ENCODE data around the gene NCOA7. TPM values are rescaled to one million over a fixed set of nuclear protein-coding genes. Genes with fewer than 3 reads are reported as not detected.

The NCOA7 gene
- total RNA-seq, 3 donors from 2014 or later (not counting 1 experiment from before 2014, with no cell fraction given): 37.3 to 66.6 (median 56.8) TPM

- H3K27ac ChIP-seq (ENCODE audit: low read length): no peak overlapping the region
- DNase-seq: peak in 1 of 2 donors; percentile 21
- Mint-ChIP-seq H3K27me3 (ENCODE audit: low read depth in 2 of 2) (peaks cover 13 to 14% of the 10 kb centered on the region in 2 donors), H3K36me3 (peaks cover 8% of the 10 kb centered on the region), H3K4me1 (peaks cover 31 to 35% of the 10 kb centered on the region in 2 donors), H3K27ac (peak overlapping the region; percentile 83 to 89), H3K4me3 (peak overlapping the region; percentile 94), H3K9me3 (no peaks in the 10 kb centered on the region)
- H3K36me3 ChIP-seq (ENCODE audit: control insufficient read depth, insufficient read depth, low read length): no peaks in the 10 kb centered on the region
- intact Hi-C loops (cut with micrococcal nuclease): no loop called here
- 13% methylated on average over 4 of the region's 4 CpGs for WGBS (ENCODE audit: insufficient coverage)
- peaks cover 44% of the 10 kb centered on the region for H3K27me3 ChIP-seq (ENCODE audit: control insufficient read depth, insufficient read depth, low read length)
- H3K4me3 ChIP-seq (ENCODE audit: low read length): no peak overlapping the region
- no peak for TF ChIP-seq CTCF (IDR thresholded peaks at IDR 0.05)
- no peak for ATAC-seq
- H3K4me1 ChIP-seq (ENCODE audit: control insufficient read depth, insufficient read depth, low read length): peaks cover 29% of the 10 kb centered on the region
- H3K9me3 ChIP-seq (ENCODE audit: control insufficient read depth, insufficient read depth, low read length): no peaks in the 10 kb centered on the region
These were observed 39.9 kb upstream of the NCOA7 start for GRCh38 chr6:125750692-125751333.

GRCh38 chr6:125751334-125751916 lies 39.3 kb upstream of the NCOA7 start:
- Histone ChIP-seq H3K9me3 (ENCODE audit: control insufficient read depth, insufficient read depth, low read length) (no peaks in the 10 kb centered on the region), H3K27ac (ENCODE audit: low read length) (no peak overlapping the region), H3K4me3 (ENCODE audit: low read length) (no peak overlapping the region), H3K36me3 (ENCODE audit: control insufficient read depth, insufficient read depth, low read length) (no peaks in the 10 kb centered on the region), H3K27me3 (ENCODE audit: control insufficient read depth, insufficient read depth, low read length) (peaks cover 41% of the 10 kb centered on the region), H3K4me1 (ENCODE audit: control insufficient read depth, insufficient read depth, low read length) (peaks cover 28% of the 10 kb centered on the region)
- peak overlapping the region; percentile 2 for H3K4me3 Mint-ChIP-seq
- no peaks in the 10 kb centered on the region for H3K9me3 Mint-ChIP-seq
- H3K4me1 Mint-ChIP-seq: peaks cover 25 to 29% of the 10 kb centered on the region in 2 donors
- WGBS (ENCODE audit: insufficient coverage): 54% methylated on average over 6 of the region's 6 CpGs
- ATAC-seq (no peak), DNase-seq (no peak)
- peaks cover 7% of the 10 kb centered on the region for H3K36me3 Mint-ChIP-seq
- no peak overlapping the region for H3K27ac Mint-ChIP-seq
- intact Hi-C loops (cut with micrococcal nuclease): no loop called here
- peaks cover 7 to 13% of the 10 kb centered on the region in 2 donors for H3K27me3 Mint-ChIP-seq (ENCODE audit: low read depth in 2 of 2)
- no peak for TF ChIP-seq CTCF (IDR thresholded peaks at IDR 0.05)

GRCh38 chr6:125752773-125753172 lies 38.0 kb upstream of the NCOA7 start:
- WGBS (ENCODE audit: insufficient coverage): 93% methylated on average over 2 of the region's 2 CpGs
- H3K27me3 Mint-ChIP-seq (ENCODE audit: low read depth in 2 of 2): peaks cover 0 to 9% of the 10 kb centered on the region in 2 donors
- no peaks in the 10 kb centered on the region for H3K9me3 Mint-ChIP-seq
- no peaks in the 10 kb centered on the region for H3K36me3 Mint-ChIP-seq
- intact Hi-C loops (cut with micrococcal nuclease): loop anchor here (1.0 kb wide), 1 partner anchor 441 kb away; no protein-coding TSS in a partner anchor
- no peak overlapping the region for H3K27ac Mint-ChIP-seq
- Histone ChIP-seq H3K27me3 (ENCODE audit: control insufficient read depth, insufficient read depth, low read length) (peaks cover 32% of the 10 kb centered on the region), H3K4me3 (ENCODE audit: low read length) (no peak overlapping the region), H3K4me1 (ENCODE audit: control insufficient read depth, insufficient read depth, low read length) (peaks cover 21% of the 10 kb centered on the region), H3K36me3 (ENCODE audit: control insufficient read depth, insufficient read depth, low read length) (no peaks in the 10 kb centered on the region), H3K9me3 (ENCODE audit: control insufficient read depth, insufficient read depth, low read length) (no peaks in the 10 kb centered on the region), H3K27ac (ENCODE audit: low read length) (no peak overlapping the region)
- no peak overlapping the region for H3K4me3 Mint-ChIP-seq
- H3K4me1 Mint-ChIP-seq: peaks cover 18 to 19% of the 10 kb centered on the region in 2 donors
- ATAC-seq: no peak
- no peak for DNase-seq
- TF ChIP-seq CTCF (IDR thresholded peaks at IDR 0.05): no peak
